Ishikawa (cell line): ENCODE measurements around the gene ALOX5.

ENCODE experiments used
- CEBPB ChIP-seq: IDR thresholded peaks from 2 replicates; pipeline ENCODE4 v1.6.1; 2012
- CREB1 ChIP-seq: IDR thresholded peaks from 2 replicates; pipeline ENCODE4 v1.6.1; 2012; ENCODE audit warnings: low read depth
- EGR1 ChIP-seq: IDR thresholded peaks from 2 replicates; pipeline ENCODE4 v1.6.1; 2012
- EP300 ChIP-seq: IDR thresholded peaks from 2 replicates; pipeline ENCODE4 v1.6.1; 2012; ENCODE audit warnings: borderline replicate concordance
- FOXM1 ChIP-seq: IDR thresholded peaks from 2 replicates; pipeline ENCODE4 v1.6.1; 2012; ENCODE audit warnings: low read depth, borderline replicate concordance
- NFIC ChIP-seq: IDR thresholded peaks from 2 replicates; pipeline ENCODE4 v1.6.1; 2012
- RAD21 ChIP-seq: IDR thresholded peaks from 2 replicates; pipeline ENCODE4 v1.6.1; 2012; ENCODE audit warnings: low read depth
- TAF1 ChIP-seq: IDR thresholded peaks from 2 replicates; pipeline ENCODE4 v1.6.1; 2012; ENCODE audit warnings: low read depth, mild to moderate bottlenecking
- TCF12 ChIP-seq: IDR thresholded peaks from 2 replicates; pipeline ENCODE4 v1.6.1; 2012; ENCODE audit warnings: low read depth
- TEAD4 ChIP-seq: IDR thresholded peaks from 2 replicates; pipeline ENCODE4 v1.6.1; 2012
- YY1 ChIP-seq: IDR thresholded peaks from 2 replicates; pipeline ENCODE4 v1.6.1; 2012; ENCODE audit warnings: low read depth
- ZBTB7A ChIP-seq: IDR thresholded peaks from 2 replicates; pipeline ENCODE4 v1.6.1; 2012; ENCODE audit warnings: low read depth
- TF ChIP-seq, protein P1 (sequence below): IDR thresholded peaks from 2 replicates; pipeline ENCODE4 v1.6.1; 2012
- TF ChIP-seq, protein P2 (sequence below): IDR thresholded peaks from 2 replicates; pipeline ENCODE4 v1.6.1; 2012
- TF ChIP-seq, protein P3 (sequence below): IDR thresholded peaks from 2 replicates; pipeline ENCODE4 v1.6.1; 2012; ENCODE audit warnings: low read depth, mild to moderate bottlenecking

ALOX5 gene

DNA sequence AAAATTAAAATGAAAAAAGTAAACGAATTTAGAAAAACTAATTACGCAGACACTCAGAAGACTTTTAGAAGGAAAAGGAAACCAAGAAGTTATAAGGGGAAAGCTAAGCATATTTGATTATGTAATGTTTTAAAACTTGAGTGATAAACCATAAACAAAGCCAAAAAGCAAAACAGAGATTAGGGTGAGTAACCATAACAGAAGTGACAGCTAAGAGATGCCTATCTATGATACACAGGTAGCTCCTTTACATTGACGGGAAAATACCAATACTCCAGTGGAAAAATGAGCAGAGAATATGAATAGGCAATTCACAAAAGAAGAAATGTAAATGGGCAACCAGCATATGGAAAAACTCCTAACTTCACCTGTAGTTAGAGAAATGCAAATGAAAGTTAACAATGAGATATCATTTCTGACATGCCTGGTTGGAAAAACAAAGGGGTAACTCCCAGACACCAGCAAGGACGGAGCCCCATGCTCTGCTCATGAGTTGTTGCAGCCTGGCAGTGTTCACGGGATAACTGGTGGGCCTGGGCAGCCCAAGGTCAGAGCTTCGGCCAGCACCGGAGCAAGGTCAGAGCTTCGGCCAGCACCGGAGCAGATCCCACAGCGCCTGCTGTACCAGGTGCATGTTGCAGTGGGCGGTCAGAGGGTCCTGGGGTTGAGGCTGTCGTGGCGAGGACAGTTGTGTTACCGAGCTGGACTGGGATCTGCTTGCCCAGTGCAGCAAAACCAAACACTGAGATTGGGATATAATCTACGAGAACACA, 58.9 kb downstream of the ALOX5 start:
- no peak for TF ChIP-seq YY1
- TF ChIP-seq EGR1, result no peak
- no peak for TF ChIP-seq FOXM1
- no peak for TF ChIP-seq CREB1
- TF ChIP-seq, protein P1, sequence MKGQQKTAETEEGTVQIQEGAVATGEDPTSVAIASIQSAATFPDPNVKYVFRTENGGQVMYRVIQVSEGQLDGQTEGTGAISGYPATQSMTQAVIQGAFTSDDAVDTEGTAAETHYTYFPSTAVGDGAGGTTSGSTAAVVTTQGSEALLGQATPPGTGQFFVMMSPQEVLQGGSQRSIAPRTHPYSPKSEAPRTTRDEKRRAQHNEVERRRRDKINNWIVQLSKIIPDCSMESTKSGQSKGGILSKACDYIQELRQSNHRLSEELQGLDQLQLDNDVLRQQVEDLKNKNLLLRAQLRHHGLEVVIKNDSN, result no peak
- no peak for TF ChIP-seq TEAD4
- TF ChIP-seq RAD21, result no peak
- no peak for TF ChIP-seq CEBPB
- no peak for TF ChIP-seq NFIC
- TF ChIP-seq TCF12, result no peak
- no peak for TF ChIP-seq EP300
- TF ChIP-seq, protein P2, sequence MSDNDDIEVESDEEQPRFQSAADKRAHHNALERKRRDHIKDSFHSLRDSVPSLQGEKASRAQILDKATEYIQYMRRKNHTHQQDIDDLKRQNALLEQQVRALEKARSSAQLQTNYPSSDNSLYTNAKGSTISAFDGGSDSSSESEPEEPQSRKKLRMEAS, result no peak
- no peak for TF ChIP-seq TAF1
- TF ChIP-seq, protein P3, sequence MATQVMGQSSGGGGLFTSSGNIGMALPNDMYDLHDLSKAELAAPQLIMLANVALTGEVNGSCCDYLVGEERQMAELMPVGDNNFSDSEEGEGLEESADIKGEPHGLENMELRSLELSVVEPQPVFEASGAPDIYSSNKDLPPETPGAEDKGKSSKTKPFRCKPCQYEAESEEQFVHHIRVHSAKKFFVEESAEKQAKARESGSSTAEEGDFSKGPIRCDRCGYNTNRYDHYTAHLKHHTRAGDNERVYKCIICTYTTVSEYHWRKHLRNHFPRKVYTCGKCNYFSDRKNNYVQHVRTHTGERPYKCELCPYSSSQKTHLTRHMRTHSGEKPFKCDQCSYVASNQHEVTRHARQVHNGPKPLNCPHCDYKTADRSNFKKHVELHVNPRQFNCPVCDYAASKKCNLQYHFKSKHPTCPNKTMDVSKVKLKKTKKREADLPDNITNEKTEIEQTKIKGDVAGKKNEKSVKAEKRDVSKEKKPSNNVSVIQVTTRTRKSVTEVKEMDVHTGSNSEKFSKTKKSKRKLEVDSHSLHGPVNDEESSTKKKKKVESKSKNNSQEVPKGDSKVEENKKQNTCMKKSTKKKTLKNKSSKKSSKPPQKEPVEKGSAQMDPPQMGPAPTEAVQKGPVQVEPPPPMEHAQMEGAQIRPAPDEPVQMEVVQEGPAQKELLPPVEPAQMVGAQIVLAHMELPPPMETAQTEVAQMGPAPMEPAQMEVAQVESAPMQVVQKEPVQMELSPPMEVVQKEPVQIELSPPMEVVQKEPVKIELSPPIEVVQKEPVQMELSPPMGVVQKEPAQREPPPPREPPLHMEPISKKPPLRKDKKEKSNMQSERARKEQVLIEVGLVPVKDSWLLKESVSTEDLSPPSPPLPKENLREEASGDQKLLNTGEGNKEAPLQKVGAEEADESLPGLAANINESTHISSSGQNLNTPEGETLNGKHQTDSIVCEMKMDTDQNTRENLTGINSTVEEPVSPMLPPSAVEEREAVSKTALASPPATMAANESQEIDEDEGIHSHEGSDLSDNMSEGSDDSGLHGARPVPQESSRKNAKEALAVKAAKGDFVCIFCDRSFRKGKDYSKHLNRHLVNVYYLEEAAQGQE, result no peak

DNA sequence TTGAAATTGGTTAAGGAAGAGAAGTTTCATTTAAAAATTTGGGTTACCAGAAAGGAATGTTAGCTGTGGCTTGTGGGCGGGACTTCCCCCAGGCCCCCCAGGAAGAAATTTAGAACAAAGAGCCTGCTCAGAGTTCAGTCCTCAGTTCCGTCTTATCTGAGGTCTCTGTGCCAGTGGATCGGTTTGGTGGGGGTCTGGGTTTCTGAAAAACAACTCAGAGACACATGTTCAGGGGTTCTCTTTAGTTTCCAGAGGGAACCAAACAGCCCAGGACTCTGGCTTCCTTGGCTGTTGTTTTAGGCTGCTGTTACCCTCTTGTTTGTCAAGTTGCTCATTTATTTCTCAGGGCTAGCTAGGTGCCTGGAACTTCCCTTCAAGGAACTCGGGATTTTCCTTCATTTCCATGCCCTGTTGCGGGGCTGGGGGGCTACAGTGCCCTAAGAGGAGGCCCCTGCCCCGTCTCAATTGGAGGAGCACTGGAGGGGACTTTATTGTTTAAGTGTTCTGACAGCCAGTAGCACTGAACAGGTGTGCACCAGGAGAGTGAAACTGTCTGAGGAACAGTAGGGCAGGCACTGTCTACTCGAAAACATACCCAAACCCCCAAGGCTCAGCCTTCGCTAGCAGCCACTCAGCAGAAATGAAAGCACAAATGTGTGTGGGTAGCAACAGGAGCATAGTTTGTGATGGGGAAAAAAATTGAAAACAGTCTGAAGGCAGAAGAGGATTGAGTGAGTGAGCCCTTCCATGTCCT, 59.9 kb downstream of the ALOX5 start:
- TF ChIP-seq CREB1, result no peak
- TF ChIP-seq NFIC, result no peak
- no peak for TF ChIP-seq RAD21
- TF ChIP-seq, protein P3, result no peak
- TF ChIP-seq CEBPB, result no peak
- TF ChIP-seq EGR1, result no peak
- TF ChIP-seq YY1, result no peak
- TF ChIP-seq, protein P1, result no peak
- TF ChIP-seq TCF12, result no peak
- TF ChIP-seq EP300, result no peak
- TF ChIP-seq FOXM1, result no peak
- TF ChIP-seq TEAD4, result no peak
- no peak for TF ChIP-seq ZBTB7A
- TF ChIP-seq, protein P2, result no peak
- TF ChIP-seq TAF1, result no peak

DNA sequence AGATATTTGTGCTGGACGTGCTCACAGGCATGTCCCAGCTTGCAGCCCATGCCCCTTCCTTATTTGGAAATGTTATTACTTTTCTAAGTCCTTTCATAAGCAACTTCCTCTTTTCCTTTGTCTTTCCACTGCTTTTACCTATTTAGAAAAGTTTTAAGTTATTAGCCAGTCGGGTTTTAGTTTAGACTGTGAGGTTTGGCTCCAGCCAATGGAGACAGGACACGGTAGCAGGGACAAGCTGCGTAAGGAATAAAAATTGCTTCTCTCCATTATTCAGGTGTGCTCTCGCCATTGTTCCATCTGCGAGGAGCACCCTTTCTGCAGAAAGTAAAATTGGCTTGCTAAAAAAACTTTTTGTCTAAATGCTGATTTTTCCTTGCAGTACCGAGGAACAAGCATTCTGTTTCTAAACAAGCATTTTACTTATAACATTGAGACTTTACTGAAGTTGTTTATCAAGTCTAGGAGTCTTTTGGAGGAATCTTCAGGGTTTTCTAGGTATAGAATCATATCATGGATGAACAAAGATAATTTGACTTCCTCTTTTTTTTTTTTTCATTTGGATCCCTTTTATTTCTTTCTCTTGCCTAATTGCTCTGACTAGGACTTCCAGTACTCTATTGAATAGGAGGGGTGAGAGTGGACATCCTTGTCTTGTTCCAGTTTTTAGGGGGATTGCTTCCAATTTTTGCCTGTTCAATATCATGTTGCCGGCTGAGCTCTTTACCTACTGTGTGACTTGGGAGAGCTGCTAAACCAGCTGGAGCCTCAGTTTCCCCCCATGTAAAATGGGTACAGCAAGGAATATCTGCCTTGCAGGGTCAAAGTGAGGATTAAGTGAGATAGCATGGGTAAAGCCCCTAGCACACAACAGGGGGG, 63.8 kb downstream of the ALOX5 start:
- no peak for TF ChIP-seq ZBTB7A
- TF ChIP-seq FOXM1, result no peak
- no peak for TF ChIP-seq TCF12
- TF ChIP-seq EGR1, result no peak
- TF ChIP-seq, protein P2, result no peak
- TF ChIP-seq TEAD4, result no peak
- no peak for TF ChIP-seq NFIC
- TF ChIP-seq, protein P1, result no peak
- no peak for TF ChIP-seq TAF1
- no peak for TF ChIP-seq RAD21
- TF ChIP-seq CEBPB, result no peak
- no peak for TF ChIP-seq CREB1
- TF ChIP-seq, protein P3, result no peak
- no peak for TF ChIP-seq EP300
- TF ChIP-seq YY1, result no peak
